NCI-H1694 (cell line): ENCODE measurements around the gene CCDC144A.
"Not testable (repeated sequence)": the region's sequence is repeated elsewhere in the genome, so short reads cannot be mapped to it uniquely, and the experiment has no call there.

Experiments
- DNase-seq: peaks from one replicate; lab custom pipeline; 2025; lab: John Stamatoyannopoulos, UW

The CCDC144A gene

DNA sequence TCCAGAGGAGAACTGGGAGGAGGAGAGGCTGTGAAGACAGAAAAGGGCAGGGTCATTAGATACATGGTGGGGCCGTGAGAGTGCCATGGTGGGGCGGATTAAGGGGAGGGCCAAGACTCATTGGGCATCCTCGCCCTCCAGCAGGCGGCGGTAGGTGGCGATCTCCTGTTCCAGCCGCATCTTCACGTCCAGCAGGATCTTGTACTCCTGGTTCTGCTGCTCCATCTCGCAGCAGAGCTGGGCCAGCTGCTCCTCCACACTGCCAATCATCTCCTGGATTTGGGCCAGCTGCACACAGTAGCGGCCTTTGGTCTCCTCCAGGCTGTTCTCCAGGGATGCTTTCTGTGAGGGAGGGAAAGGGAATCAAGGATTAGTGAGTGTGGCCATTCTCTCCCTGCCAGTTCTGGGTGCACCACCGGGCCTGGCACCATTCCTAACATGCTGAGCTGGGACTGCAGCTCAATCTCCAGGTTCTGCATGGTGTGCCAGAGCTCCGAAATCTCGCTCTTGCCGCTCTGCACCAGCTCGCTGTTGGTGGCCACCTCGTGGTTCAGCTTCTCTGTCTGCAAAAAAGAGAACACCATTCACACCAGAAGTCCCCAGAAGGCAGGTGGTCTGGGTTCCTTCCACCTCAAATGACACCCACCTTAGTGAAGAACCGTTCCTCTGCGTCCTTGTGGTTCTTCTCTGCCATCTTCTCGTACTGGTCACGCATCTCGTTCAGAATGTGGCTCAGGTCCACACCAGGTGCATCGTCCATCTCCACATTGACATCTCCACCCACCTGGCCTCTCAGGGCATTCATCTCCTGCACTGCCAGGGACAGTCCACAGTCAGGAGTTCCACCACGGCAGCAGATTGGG lies 129.0 kb downstream of the CCDC144A start:
- no peak for DNase-seq

DNA sequence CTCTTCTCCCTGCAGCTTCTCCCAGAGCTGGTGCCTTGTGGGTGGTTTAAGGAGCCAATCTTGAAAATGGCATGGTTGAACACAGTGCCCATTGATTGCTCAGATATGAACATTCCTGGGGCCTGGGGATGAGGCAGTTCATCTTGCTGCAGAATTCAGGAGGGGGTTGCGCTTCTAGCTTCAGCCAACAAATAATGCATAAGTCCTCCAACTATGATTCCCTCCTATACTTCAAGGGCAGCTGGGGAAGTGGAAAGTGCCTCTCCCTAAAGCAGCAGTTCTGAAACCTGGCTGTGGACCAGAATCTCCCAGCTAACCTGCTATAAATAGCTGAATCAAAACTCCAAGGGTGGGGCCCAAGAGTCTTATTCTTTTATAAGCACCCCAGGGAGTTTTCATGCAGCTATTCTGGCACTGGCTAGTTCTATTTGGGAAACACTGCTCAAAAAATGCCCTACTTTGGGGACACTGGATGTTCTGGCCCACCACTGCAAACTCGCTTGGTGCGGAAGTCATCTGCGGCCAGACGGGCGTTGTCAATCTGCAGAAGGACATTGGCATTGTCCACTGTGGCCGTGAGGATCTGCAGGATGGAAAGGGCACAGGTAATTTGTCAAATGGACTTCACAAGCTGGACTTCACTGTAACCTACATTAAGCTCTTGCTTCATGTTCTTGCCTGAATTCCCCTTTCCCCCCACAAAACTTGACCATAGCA lies 130.3 kb downstream of the CCDC144A start:
- no peak for DNase-seq

- DNase-seq = no peak
Measured at GRCh38 chr17:16820979-16821543, 131.0 kb downstream of the CCDC144A start.

GRCh38 chr17:16822133-16822532 lies 132.1 kb downstream of the CCDC144A start:
- DNase-seq = not testable (repeated sequence)

GRCh38 chr17:16823768-16824406 lies 133.8 kb downstream of the CCDC144A start:
- not testable (repeated sequence) for DNase-seq
